NCI-H146 treated with DMSO at 0.1 percent for 48 hours (cell line): ENCODE results near the gene PCLO.

Experiments used
- DNase-seq: peaks from one replicate; lab custom pipeline; 2025; ENCODE audit not compliant: unreplicated experiment; lab: John Stamatoyannopoulos, UW

The PCLO gene

GRCh38 chr7:83162402-83163256 lies at the start of gene PCLO:
Gene PCLO (minus strand): TSS chr7:83162884. CDS start chr7:83162592, 292 bp downstream.
- DNase-seq: peak; percentile 91

- DNase-seq: no peak
Observed at GRCh38 chr7:83211685-83212084, 49.0 kb upstream of the PCLO start.

GRCh38 chr7:83210479-83210878 lies 47.8 kb upstream of the PCLO start:
- no peak for DNase-seq

- DNase-seq: peak; percentile 11
Observed at GRCh38 chr7:83204715-83205114, 42.0 kb upstream of the PCLO start.

- DNase-seq: no peak
Observed at GRCh38 chr7:83201355-83201754, 38.7 kb upstream of the PCLO start.

- no peak for DNase-seq
Observed at GRCh38 chr7:83190659-83191389, 28.1 kb upstream of the PCLO start.

GRCh38 chr7:83178796-83179195 lies 16.1 kb upstream of the PCLO start:
- DNase-seq: no peak

- no peak for DNase-seq
Observed at GRCh38 chr7:83178066-83178465, 15.4 kb upstream of the PCLO start.

GRCh38 chr7:83173664-83174063 lies 11.0 kb upstream of the PCLO start:
- no peak for DNase-seq

- DNase-seq: no peak
Observed at GRCh38 chr7:83166781-83167180, 4.1 kb upstream of the PCLO start.

- DNase-seq: peak; percentile 20
Observed at GRCh38 chr7:83161899-83162401, 734 bp downstream of the PCLO start.

- peak; percentile 17 for DNase-seq
Observed at GRCh38 chr7:83161186-83161585, 1.5 kb downstream of the PCLO start.

- no peak for DNase-seq
Observed at GRCh38 chr7:83159731-83160130, 3.0 kb downstream of the PCLO start.

GRCh38 chr7:83156006-83156405 lies 6.7 kb downstream of the PCLO start:
- DNase-seq: no peak

GRCh38 chr7:83155407-83155806 lies 7.3 kb downstream of the PCLO start:
- no peak for DNase-seq

GRCh38 chr7:83153419-83153818 lies 9.3 kb downstream of the PCLO start:
- DNase-seq: no peak

- no peak for DNase-seq
Observed at GRCh38 chr7:83150310-83150709, 12.4 kb downstream of the PCLO start.

- no peak for DNase-seq
Observed at GRCh38 chr7:83149466-83149865, 13.2 kb downstream of the PCLO start.

GRCh38 chr7:83148776-83149175 lies 13.9 kb downstream of the PCLO start:
- no peak for DNase-seq

GRCh38 chr7:83143107-83143506 lies 19.6 kb downstream of the PCLO start:
- no peak for DNase-seq

GRCh38 chr7:83142365-83142764 lies 20.3 kb downstream of the PCLO start:
- no peak for DNase-seq

GRCh38 chr7:83141927-83142326 lies 20.8 kb downstream of the PCLO start:
- no peak for DNase-seq
